ENCODE results near the gene USP25.

The USP25 gene

GRCh38 chr21:15740383-15740782 lies 10.6 kb downstream of the USP25 start:
- no peak overlapping the region for H3K4me2 ChIP-seq (ENCODE audit: insufficient read depth, low read length)

DNA sequence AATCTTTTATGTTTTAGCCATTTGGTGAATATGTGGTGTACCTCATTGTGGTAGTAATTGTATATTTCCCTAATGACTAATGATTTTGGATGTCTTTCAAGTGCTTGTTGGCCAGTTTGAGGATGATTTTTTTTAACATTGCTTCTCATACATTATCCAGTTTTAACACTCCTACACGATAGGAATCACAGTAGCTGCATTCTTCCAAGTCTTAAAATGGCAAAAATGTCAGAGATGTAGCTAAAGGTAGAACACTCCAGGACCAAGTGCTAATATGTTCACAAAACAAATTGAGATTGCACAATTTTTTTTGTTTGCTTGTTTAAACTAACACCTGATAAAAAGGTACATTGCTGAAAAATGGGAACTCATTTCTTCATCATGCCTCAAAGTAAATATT lies 11.7 kb downstream of the USP25 start:
- no peak overlapping the region for H2AFZ ChIP-seq (ENCODE audit: low read depth, low read length)
- DNase-seq, result no peak
- TF ChIP-seq EZH2 (IDR thresholded peaks at IDR 0.05; ENCODE audit: borderline replicate concordance, low read depth, low read length, severe bottlenecking) (no peak), CTCF (IDR thresholded peaks at IDR 0.05; ENCODE audit: borderline replicate concordance, extremely low read depth, low read length, poor library complexity, severe bottlenecking) (no peak)
- H3K9ac ChIP-seq (ENCODE audit: low read depth, low read length), result no peak overlapping the region
- H3K79me2 ChIP-seq (ENCODE audit: insufficient read depth, low read length), result peaks cover 100% of the 10 kb centered on the region
- H3K36me3 ChIP-seq (ENCODE audit: insufficient read depth, low read length), result peaks cover 11% of the 10 kb centered on the region; the same call in 1 of the 2 replicates
- no peak overlapping the region for H3K27ac ChIP-seq (ENCODE audit: low read length)
- H3K4me1 ChIP-seq (ENCODE audit: insufficient read depth, low read length), result no peaks in the 10 kb centered on the region
- H3K27me3 ChIP-seq (ENCODE audit: insufficient read depth, low read length, poor library complexity), result no peaks in the 10 kb centered on the region
- no peak overlapping the region for H3K4me2 ChIP-seq (ENCODE audit: insufficient read depth, low read length)
- H3K4me3 ChIP-seq (ENCODE audit: low read depth in 1 of 2, low read length in 2 of 2), result no peak overlapping the region
- H4K20me1 ChIP-seq (ENCODE audit: insufficient read depth, low read length), result peaks cover 51% of the 10 kb centered on the region
- H3K9me3 ChIP-seq (ENCODE audit: insufficient read depth, low read length, severe bottlenecking), result no peaks in the 10 kb centered on the region
- no peak for ATAC-seq (ENCODE audit: insufficient read depth, low read depth)

More at GRCh38 chr21:15740383-15740782, 10.6 kb downstream of the USP25 start:
- no peak for ATAC-seq (ENCODE audit: insufficient read depth, low read depth)
- no peak for TF ChIP-seq CTCF (IDR thresholded peaks at IDR 0.05; ENCODE audit: borderline replicate concordance, extremely low read depth, low read length, poor library complexity, severe bottlenecking)
- no peak for TF ChIP-seq EZH2 (IDR thresholded peaks at IDR 0.05; ENCODE audit: borderline replicate concordance, low read depth, low read length, severe bottlenecking)
- no peak overlapping the region for H3K9ac ChIP-seq (ENCODE audit: low read depth, low read length)
- no peak overlapping the region for H3K4me3 ChIP-seq (ENCODE audit: low read depth in 1 of 2, low read length in 2 of 2)
- no peaks in the 10 kb centered on the region for H3K27me3 ChIP-seq (ENCODE audit: insufficient read depth, low read length, poor library complexity)
- peaks cover 100% of the 10 kb centered on the region for H3K79me2 ChIP-seq (ENCODE audit: insufficient read depth, low read length)
- H2AFZ ChIP-seq (ENCODE audit: low read depth, low read length), result no peak overlapping the region
- H3K36me3 ChIP-seq (ENCODE audit: insufficient read depth, low read length), result peaks cover 11% of the 10 kb centered on the region; the same call in 1 of the 2 replicates
- H3K9me3 ChIP-seq (ENCODE audit: insufficient read depth, low read length, severe bottlenecking), result no peaks in the 10 kb centered on the region
- H3K27ac ChIP-seq (ENCODE audit: low read length), result no peak overlapping the region
- H4K20me1 ChIP-seq (ENCODE audit: insufficient read depth, low read length), result peaks cover 54% of the 10 kb centered on the region
- DNase-seq, result no peak
- H3K4me1 ChIP-seq (ENCODE audit: insufficient read depth, low read length), result peaks cover 6% of the 10 kb centered on the region; the same call in 1 of the 2 replicates

DNA sequence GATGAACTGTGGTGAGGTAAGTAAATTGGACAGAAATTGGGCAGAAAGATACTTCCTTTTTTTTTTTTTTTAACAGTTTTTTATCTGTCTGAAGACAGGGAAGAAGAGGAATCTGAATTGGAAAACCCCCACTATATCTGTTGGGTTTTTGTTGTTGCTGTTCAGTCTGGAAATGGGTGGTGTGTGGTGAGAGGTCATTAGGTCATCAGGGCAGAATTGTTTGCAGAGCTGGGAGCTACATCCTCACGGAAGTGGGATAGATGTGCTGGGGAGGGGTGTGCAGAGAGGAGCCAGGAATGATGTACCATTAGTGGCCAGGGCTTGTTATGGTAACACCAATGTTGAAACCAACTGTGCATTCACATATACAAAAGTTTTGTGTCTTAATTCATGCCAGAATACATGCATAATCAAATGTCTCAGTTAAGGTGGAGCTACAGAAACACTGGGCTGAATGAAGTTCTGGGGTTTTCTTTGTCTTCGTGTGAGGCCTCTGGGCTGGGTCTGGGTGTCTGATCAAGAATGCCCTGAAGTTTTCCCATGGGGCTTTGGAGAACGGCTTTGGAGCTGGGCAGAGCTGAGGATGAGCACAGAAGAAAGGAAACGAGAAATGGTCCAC lies 12.4 kb downstream of the USP25 start:
- Histone ChIP-seq H3K36me3 (ENCODE audit: insufficient read depth, low read length) (peaks cover 11% of the 10 kb centered on the region; the same call in 1 of the 2 replicates), H2AFZ (ENCODE audit: low read depth, low read length) (no peak overlapping the region), H3K27me3 (ENCODE audit: insufficient read depth, low read length, poor library complexity) (no peaks in the 10 kb centered on the region), H3K27ac (ENCODE audit: low read length) (no peak overlapping the region), H3K9ac (ENCODE audit: low read depth, low read length) (no peak overlapping the region), H3K9me3 (ENCODE audit: insufficient read depth, low read length, severe bottlenecking) (no peaks in the 10 kb centered on the region), H3K79me2 (ENCODE audit: insufficient read depth, low read length) (peaks cover 100% of the 10 kb centered on the region), H3K4me2 (ENCODE audit: insufficient read depth, low read length) (no peak overlapping the region), H3K4me1 (ENCODE audit: insufficient read depth, low read length) (no peaks in the 10 kb centered on the region), H4K20me1 (ENCODE audit: insufficient read depth, low read length) (peaks cover 51% of the 10 kb centered on the region), H3K4me3 (ENCODE audit: low read depth in 1 of 2, low read length in 2 of 2) (no peak overlapping the region)
- DNase-seq, result no peak
- ATAC-seq (ENCODE audit: insufficient read depth, low read depth), result no peak
- TF ChIP-seq EZH2 (IDR thresholded peaks at IDR 0.05; ENCODE audit: borderline replicate concordance, low read depth, low read length, severe bottlenecking), result no peak
- TF ChIP-seq CTCF (IDR thresholded peaks at IDR 0.05; ENCODE audit: borderline replicate concordance, extremely low read depth, low read length, poor library complexity, severe bottlenecking), result no peak

Measured in DND-41 (cell line).